NCI-H128 (cell line): Measurements from ENCODE around the gene FAM53A.
"Not testable (repeated sequence)": the region's sequence is repeated elsewhere in the genome, so short reads cannot be mapped to it uniquely, and the experiment has no call there.

ENCODE experiments used
- DNase-seq: peaks from one replicate; lab custom pipeline; 2025; ENCODE audit not compliant: unreplicated experiment; lab: John Stamatoyannopoulos, UW

FAM53A gene

GRCh38 chr4:1686440-1687036 is 2.4 kb upstream of the FAM53A start:
- no peak for DNase-seq

- no peak for DNase-seq
Observed at GRCh38 chr4:1685235-1686150, 1.4 kb upstream of the FAM53A start.

- no peak for DNase-seq
Observed at GRCh38 chr4:1684506-1685234, 557 bp upstream of the FAM53A start.

- no peak for DNase-seq
Observed at GRCh38 chr4:1683261-1683735, 815 bp downstream of the FAM53A start.

- no peak for DNase-seq
Observed at GRCh38 chr4:1682860-1683259, 1.3 kb downstream of the FAM53A start.

GRCh38 chr4:1678244-1678643 is 5.9 kb downstream of the FAM53A start:
- DNase-seq = no peak

GRCh38 chr4:1676605-1677525 is 7.2 kb downstream of the FAM53A start:
- no peak for DNase-seq

- DNase-seq = no peak
Observed at GRCh38 chr4:1675802-1676137, 8.3 kb downstream of the FAM53A start.

GRCh38 chr4:1675136-1675801 is 8.8 kb downstream of the FAM53A start:
- no peak for DNase-seq

GRCh38 chr4:1674682-1675081 is 9.4 kb downstream of the FAM53A start:
- DNase-seq = no peak

GRCh38 chr4:1673671-1674070 is 10.4 kb downstream of the FAM53A start:
- no peak for DNase-seq

GRCh38 chr4:1671011-1671410 is 13.1 kb downstream of the FAM53A start:
- not testable (repeated sequence) for DNase-seq

- DNase-seq = no peak
Observed at GRCh38 chr4:1670279-1670678, 13.8 kb downstream of the FAM53A start.

GRCh38 chr4:1669850-1670249 is 14.3 kb downstream of the FAM53A start:
- no peak for DNase-seq

- no peak for DNase-seq
Observed at GRCh38 chr4:1669270-1669669, 14.8 kb downstream of the FAM53A start.

- no peak for DNase-seq
Observed at GRCh38 chr4:1668488-1668840, 15.6 kb downstream of the FAM53A start.

GRCh38 chr4:1667273-1667672 is 16.8 kb downstream of the FAM53A start:
- DNase-seq = no peak

GRCh38 chr4:1666391-1666790 is 17.7 kb downstream of the FAM53A start:
- DNase-seq = no peak

- DNase-seq = no peak
Observed at GRCh38 chr4:1664141-1664540, 20.0 kb downstream of the FAM53A start.

- no peak for DNase-seq
Observed at GRCh38 chr4:1663549-1663948, 20.6 kb downstream of the FAM53A start.
